DOHH2 (cell line): ENCODE measurements around the gene ST8SIA6.
"Not testable (repeated sequence)": the region's sequence is repeated elsewhere in the genome, so short reads cannot be mapped to it uniquely, and the experiment has no call there.

Experiments
- H3F3A ChIP-seq: fragments of 200-600 bp; sonication (generic), shearing (Covaris generic); 2 replicates; pipeline ENCODE4 v1.6.0; 2016; ENCODE audit warnings: antibody characterized with exemption, mild to moderate bottlenecking; ENCODE audit not compliant: control insufficient read depth, insufficient read depth
- H3K27ac ChIP-seq: fragments of 200-600 bp; sonication (generic); 2 replicates; pipeline ENCODE4 v1.5.1; 2014; ENCODE audit warnings: low read depth, mild to moderate bottlenecking, low read length, moderate library complexity
- H3K27me3 ChIP-seq: fragments of 200-600 bp; sonication (generic); 2 replicates; pipeline ENCODE4 v1.6.1; 2014; ENCODE audit warnings: mild to moderate bottlenecking, low read length, mixed read lengths; ENCODE audit not compliant: control insufficient read depth
- H3K36me3 ChIP-seq: fragments of 200-600 bp; sonication (generic); 2 replicates; pipeline ENCODE4 v1.6.1; 2014; ENCODE audit warnings: mild to moderate bottlenecking, low read length, moderate library complexity, mixed read lengths; ENCODE audit not compliant: control insufficient read depth
- H3K4me1 ChIP-seq: fragments of 200-600 bp; sonication (generic); 2 replicates; pipeline ENCODE4 v1.6.1; 2014; ENCODE audit warnings: mild to moderate bottlenecking, low read length, mixed read lengths; ENCODE audit not compliant: control insufficient read depth
- H3K4me2 ChIP-seq: fragments of 200-600 bp; sonication (generic); 2 replicates; pipeline ENCODE4 v1.6.0; 2014; ENCODE audit warnings: mild to moderate bottlenecking, low read length, moderate library complexity
- H3K4me3 ChIP-seq: fragments of 200-600 bp; sonication (generic); 2 replicates; pipeline ENCODE4 v1.5.1; 2014; ENCODE audit warnings: mild to moderate bottlenecking, low read length, mixed read lengths
- H3K79me2 ChIP-seq: fragments of 200-600 bp; sonication (generic); 2 replicates; pipeline ENCODE4 v1.6.1; 2014; ENCODE audit warnings: mild to moderate bottlenecking, low read length, mixed read lengths; ENCODE audit not compliant: control insufficient read depth
- H3K9me2 ChIP-seq: fragments of 200-600 bp; sonication (generic); replicated peaks from 2 replicates; pipeline ENCODE4 v1.6.1; 2014; ENCODE audit warnings: mild to moderate bottlenecking, low read length, mixed read lengths; ENCODE audit not compliant: control insufficient read depth
- H3K9me3 ChIP-seq: fragments of 200-600 bp; sonication (generic); 2 replicates; pipeline ENCODE4 v1.6.1; 2014; ENCODE audit warnings: antibody characterized with exemption, low read length, mixed read lengths; ENCODE audit not compliant: control insufficient read depth, insufficient read depth
- H4K20me1 ChIP-seq: fragments of 200-600 bp; sonication (generic); 2 replicates; pipeline ENCODE4 v1.6.0; 2014; ENCODE audit warnings: low read depth, mild to moderate bottlenecking, antibody characterized with exemption, low read length, moderate library complexity; ENCODE audit not compliant: control insufficient read depth, insufficient read depth
- EZH2phosphoT487 ChIP-seq: fragments of 200-600 bp; sonication (generic); IDR thresholded peaks from 2 replicates; pipeline ENCODE4 v1.6.1; 2017; ENCODE audit warnings: borderline replicate concordance, mild to moderate bottlenecking, antibody characterized with exemption, low read length, moderate library complexity, mixed read lengths
- TF ChIP-seq, protein P1 (sequence below): fragments of 200-600 bp; sonication (generic); IDR thresholded peaks from one replicate; pipeline ENCODE4 v1.5.1; 2014; ENCODE audit warnings: antibody characterized with exemption, mild to moderate bottlenecking, low read depth, low read length; ENCODE audit not compliant: poor library complexity, severe bottlenecking

The ST8SIA6 gene

DNA sequence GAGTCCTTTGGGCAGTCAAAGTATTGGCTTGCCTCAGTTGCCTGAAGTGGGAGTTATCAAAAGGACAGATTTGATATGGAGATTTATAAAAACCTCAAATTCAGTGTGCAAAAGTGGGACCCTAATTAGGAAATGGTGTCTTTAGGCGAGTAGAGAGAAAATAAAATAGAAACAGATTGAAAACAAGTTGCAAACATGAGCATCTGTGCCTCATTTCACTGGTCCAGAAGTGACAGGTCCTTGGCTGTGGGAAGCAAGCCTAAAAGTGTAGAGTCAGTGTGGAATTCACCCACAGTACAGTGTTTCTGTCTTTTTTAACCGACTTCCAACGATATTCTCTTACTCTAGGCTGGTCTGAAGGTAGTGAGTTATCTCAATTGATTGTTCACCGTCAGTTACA, 51.2 kb downstream of the ST8SIA6 start:
- TF ChIP-seq, protein P1, sequence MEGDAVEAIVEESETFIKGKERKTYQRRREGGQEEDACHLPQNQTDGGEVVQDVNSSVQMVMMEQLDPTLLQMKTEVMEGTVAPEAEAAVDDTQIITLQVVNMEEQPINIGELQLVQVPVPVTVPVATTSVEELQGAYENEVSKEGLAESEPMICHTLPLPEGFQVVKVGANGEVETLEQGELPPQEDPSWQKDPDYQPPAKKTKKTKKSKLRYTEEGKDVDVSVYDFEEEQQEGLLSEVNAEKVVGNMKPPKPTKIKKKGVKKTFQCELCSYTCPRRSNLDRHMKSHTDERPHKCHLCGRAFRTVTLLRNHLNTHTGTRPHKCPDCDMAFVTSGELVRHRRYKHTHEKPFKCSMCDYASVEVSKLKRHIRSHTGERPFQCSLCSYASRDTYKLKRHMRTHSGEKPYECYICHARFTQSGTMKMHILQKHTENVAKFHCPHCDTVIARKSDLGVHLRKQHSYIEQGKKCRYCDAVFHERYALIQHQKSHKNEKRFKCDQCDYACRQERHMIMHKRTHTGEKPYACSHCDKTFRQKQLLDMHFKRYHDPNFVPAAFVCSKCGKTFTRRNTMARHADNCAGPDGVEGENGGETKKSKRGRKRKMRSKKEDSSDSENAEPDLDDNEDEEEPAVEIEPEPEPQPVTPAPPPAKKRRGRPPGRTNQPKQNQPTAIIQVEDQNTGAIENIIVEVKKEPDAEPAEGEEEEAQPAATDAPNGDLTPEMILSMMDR = no peak
- H3K4me3 ChIP-seq = no peak overlapping the region
- no peaks in the 10 kb centered on the region for H3K9me2 ChIP-seq
- H3K4me1 ChIP-seq = no peaks in the 10 kb centered on the region
- H3K27me3 ChIP-seq = no peaks in the 10 kb centered on the region
- H3K4me2 ChIP-seq = no peak overlapping the region
- H3K36me3 ChIP-seq = no peaks in the 10 kb centered on the region
- H3F3A ChIP-seq = no peaks in the 10 kb centered on the region
- H3K9me3 ChIP-seq = no peaks in the 10 kb centered on the region
- no peak overlapping the region for H3K27ac ChIP-seq
- no peaks in the 10 kb centered on the region for H4K20me1 ChIP-seq
- no peaks in the 10 kb centered on the region for H3K79me2 ChIP-seq

DNA sequence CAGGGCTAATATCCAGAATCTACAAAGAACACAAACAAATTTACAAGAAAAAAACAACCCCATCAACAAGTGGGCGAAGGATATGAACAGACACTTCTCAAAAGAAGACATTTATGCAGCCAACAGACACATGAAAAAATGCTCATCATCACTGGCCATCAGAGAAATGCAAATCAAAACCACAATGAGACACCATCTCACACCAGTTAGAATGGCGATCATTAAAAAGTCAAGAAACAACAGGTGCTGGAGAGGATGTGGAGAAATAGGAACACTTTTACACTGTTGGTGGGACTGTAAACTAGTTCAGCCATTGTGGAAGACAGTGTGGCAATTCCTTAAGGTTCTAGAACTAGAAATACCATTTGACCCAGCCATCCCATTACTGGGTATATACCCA, 52.4 kb downstream of the ST8SIA6 start:
- not testable (repeated sequence) for H4K20me1 ChIP-seq, H3K79me2 ChIP-seq, H3K36me3 ChIP-seq, H3K9me2 ChIP-seq, H3K9me3 ChIP-seq, H3K27me3 ChIP-seq, H3K4me2 ChIP-seq, H3F3A ChIP-seq, H3K4me1 ChIP-seq, H3K4me3 ChIP-seq, H3K27ac ChIP-seq

DNA sequence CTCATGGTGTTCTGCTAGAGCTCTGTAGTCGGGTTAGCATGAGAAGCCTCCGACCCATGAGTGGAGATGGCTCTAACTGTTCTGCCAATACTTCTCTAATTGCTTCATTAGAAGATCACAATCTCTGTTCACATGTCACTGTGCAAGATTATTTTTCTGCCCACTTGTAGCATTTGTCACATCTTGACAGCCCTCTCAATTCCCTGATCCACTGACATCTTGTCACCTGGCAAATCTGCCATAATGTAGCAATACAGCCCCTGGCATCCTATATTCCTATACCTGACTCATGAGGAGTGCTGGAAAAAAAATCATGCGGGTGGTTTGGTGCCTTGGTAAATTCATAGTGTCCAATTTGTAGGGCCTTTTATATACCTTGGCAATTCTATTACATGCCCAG, 58.4 kb downstream of the ST8SIA6 start:
- H3K27ac ChIP-seq = no peak overlapping the region

DNA sequence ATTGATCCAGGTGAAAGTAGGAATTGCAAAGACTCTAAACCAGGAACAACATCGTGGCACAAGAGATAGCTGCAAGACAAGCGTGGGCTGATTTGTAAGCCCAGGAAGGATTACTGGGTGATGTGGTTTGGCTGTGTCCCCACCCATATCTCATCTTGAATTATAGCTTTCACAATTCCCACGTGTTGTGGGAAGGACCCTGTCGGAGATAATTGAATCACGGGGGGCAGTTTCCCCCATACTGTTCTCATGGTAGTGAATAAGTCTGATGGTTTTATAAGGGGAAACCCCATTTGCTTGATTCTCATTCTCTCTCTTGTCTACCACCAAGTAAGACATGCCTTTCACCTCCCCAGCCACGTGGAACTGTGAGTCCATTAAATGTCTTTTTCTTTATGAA, 59.5 kb downstream of the ST8SIA6 start:
- Histone ChIP-seq H3K27ac (no peak overlapping the region), H3K9me2 (no peaks in the 10 kb centered on the region), H3K27me3 (no peaks in the 10 kb centered on the region), H3K9me3 (no peaks in the 10 kb centered on the region), H3F3A (no peaks in the 10 kb centered on the region), H3K4me2 (no peak overlapping the region), H4K20me1 (no peaks in the 10 kb centered on the region), H3K36me3 (no peaks in the 10 kb centered on the region), H3K4me1 (no peaks in the 10 kb centered on the region), H3K4me3 (no peak overlapping the region), H3K79me2 (no peaks in the 10 kb centered on the region)
- no peak for TF ChIP-seq EZH2phosphoT487
- TF ChIP-seq, protein P1 = no peak

More for the DNA sequence above, 58.4 kb downstream of the ST8SIA6 start:
- H3K4me1 ChIP-seq = no peaks in the 10 kb centered on the region
- H3K9me2 ChIP-seq = no peaks in the 10 kb centered on the region
- H4K20me1 ChIP-seq = no peaks in the 10 kb centered on the region
- H3K9me3 ChIP-seq = no peaks in the 10 kb centered on the region
- no peaks in the 10 kb centered on the region for H3K79me2 ChIP-seq
- no peak for TF ChIP-seq EZH2phosphoT487
- TF ChIP-seq, protein P1 = no peak
- no peaks in the 10 kb centered on the region for H3K36me3 ChIP-seq
- no peaks in the 10 kb centered on the region for H3F3A ChIP-seq
- H3K4me3 ChIP-seq = no peak overlapping the region
- no peak overlapping the region for H3K4me2 ChIP-seq
- no peaks in the 10 kb centered on the region for H3K27me3 ChIP-seq
